Measurements from ENCODE around the gene USP24.

DNA sequence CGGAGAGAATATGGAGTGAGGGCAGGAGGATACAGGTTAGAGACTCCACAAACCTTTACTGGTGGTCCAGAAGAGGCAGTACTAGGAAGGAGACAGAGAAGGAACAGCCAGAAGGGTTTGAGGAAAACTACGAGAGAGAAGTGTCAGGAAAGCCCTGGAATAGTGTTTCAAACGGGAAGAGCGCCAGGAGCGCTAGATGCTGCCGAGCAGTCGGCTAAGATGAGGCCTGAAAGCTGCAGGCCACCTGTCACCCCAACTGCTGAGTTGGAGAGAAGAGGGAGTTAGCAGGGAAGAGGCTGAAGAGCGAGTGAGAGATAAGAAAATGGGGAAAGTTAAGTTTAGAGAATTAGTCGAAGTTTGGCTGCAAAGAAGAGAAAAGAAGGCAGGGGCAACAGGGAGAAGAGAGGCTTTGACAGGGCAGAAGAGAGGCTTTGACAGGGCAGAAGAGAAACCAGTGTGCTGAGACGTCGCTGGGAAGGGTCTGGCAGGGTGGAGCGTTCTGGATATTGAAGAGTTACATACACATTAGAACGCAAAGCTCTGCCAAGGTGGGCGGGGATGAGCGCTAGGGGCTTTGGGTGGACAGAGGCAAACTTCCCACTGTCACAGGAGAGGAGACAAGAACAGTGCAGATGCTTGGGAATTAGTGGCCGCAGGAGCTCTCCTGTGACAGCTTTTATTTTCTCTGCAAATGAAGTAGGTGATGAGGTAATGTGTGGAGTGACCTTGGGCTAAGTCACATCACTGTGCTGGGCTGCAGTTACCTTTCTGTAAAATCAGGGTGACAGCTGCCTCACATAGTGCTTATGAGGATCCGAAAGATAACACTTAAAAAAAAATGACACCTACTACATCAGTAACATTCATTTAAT lies 144.6 kb downstream of the USP24 start:
- TF ChIP-seq, protein P1, sequence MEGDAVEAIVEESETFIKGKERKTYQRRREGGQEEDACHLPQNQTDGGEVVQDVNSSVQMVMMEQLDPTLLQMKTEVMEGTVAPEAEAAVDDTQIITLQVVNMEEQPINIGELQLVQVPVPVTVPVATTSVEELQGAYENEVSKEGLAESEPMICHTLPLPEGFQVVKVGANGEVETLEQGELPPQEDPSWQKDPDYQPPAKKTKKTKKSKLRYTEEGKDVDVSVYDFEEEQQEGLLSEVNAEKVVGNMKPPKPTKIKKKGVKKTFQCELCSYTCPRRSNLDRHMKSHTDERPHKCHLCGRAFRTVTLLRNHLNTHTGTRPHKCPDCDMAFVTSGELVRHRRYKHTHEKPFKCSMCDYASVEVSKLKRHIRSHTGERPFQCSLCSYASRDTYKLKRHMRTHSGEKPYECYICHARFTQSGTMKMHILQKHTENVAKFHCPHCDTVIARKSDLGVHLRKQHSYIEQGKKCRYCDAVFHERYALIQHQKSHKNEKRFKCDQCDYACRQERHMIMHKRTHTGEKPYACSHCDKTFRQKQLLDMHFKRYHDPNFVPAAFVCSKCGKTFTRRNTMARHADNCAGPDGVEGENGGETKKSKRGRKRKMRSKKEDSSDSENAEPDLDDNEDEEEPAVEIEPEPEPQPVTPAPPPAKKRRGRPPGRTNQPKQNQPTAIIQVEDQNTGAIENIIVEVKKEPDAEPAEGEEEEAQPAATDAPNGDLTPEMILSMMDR (IDR thresholded peaks at IDR 0.05; ENCODE audit: poor library complexity, severe bottlenecking), result no peak
- no peak for TF ChIP-seq RAD21 (conservative IDR thresholded peaks at IDR 0.05)
- TF ChIP-seq POLR2AphosphoS5 (IDR thresholded peaks at IDR 0.05), result no peak
- TF ChIP-seq, protein P2, sequence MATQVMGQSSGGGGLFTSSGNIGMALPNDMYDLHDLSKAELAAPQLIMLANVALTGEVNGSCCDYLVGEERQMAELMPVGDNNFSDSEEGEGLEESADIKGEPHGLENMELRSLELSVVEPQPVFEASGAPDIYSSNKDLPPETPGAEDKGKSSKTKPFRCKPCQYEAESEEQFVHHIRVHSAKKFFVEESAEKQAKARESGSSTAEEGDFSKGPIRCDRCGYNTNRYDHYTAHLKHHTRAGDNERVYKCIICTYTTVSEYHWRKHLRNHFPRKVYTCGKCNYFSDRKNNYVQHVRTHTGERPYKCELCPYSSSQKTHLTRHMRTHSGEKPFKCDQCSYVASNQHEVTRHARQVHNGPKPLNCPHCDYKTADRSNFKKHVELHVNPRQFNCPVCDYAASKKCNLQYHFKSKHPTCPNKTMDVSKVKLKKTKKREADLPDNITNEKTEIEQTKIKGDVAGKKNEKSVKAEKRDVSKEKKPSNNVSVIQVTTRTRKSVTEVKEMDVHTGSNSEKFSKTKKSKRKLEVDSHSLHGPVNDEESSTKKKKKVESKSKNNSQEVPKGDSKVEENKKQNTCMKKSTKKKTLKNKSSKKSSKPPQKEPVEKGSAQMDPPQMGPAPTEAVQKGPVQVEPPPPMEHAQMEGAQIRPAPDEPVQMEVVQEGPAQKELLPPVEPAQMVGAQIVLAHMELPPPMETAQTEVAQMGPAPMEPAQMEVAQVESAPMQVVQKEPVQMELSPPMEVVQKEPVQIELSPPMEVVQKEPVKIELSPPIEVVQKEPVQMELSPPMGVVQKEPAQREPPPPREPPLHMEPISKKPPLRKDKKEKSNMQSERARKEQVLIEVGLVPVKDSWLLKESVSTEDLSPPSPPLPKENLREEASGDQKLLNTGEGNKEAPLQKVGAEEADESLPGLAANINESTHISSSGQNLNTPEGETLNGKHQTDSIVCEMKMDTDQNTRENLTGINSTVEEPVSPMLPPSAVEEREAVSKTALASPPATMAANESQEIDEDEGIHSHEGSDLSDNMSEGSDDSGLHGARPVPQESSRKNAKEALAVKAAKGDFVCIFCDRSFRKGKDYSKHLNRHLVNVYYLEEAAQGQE (IDR thresholded peaks at IDR 0.05; ENCODE audit: borderline replicate concordance), result no peak
- TF ChIP-seq MXI1 (conservative IDR thresholded peaks at IDR 0.05; ENCODE audit: poor library complexity, severe bottlenecking), result no peak
- TF ChIP-seq TAF1 (IDR thresholded peaks at IDR 0.05; ENCODE audit: low read depth), result no peak

Data from neural cell (in vitro differentiated cells).